ENCODE measurements around the gene SCRG1.

DNA sequence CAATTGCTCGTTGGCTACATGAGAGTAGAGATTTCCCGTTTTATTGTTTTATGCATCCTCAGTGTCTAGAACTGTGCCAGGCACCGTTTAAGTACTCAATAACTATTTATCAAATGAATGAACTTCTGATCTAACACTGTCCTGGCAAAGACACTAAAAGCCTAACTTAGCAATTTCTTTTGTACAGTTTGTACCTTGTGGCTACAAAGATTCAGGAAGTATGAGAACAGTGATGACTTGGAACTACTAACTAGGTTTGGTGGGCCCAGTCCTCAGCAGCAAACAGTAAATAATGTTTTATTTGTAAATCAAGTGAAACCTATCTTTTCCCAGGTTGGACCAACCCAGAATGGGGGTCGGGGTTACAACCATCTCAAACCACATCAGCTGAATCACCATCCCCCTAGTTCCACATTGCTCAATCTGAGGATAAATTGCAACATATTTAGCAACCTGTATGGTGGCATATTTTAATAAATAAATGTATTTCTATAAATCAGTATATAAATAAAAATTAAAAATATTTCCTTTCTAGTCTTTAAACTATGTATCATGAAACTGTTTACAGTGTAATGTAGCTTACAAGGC lies 12.3 kb upstream of the SCRG1 start:
- TF ChIP-seq, protein P1, sequence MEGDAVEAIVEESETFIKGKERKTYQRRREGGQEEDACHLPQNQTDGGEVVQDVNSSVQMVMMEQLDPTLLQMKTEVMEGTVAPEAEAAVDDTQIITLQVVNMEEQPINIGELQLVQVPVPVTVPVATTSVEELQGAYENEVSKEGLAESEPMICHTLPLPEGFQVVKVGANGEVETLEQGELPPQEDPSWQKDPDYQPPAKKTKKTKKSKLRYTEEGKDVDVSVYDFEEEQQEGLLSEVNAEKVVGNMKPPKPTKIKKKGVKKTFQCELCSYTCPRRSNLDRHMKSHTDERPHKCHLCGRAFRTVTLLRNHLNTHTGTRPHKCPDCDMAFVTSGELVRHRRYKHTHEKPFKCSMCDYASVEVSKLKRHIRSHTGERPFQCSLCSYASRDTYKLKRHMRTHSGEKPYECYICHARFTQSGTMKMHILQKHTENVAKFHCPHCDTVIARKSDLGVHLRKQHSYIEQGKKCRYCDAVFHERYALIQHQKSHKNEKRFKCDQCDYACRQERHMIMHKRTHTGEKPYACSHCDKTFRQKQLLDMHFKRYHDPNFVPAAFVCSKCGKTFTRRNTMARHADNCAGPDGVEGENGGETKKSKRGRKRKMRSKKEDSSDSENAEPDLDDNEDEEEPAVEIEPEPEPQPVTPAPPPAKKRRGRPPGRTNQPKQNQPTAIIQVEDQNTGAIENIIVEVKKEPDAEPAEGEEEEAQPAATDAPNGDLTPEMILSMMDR (IDR thresholded peaks at IDR 0.05): no peak
- no peak for TF ChIP-seq EZH2 (IDR thresholded peaks at IDR 0.05; ENCODE audit: borderline replicate concordance, insufficient read depth, low read depth, low read length, poor library complexity, severe bottlenecking)
